NK-92 (cell line): ENCODE data around the gene PCDHB10.
"Not testable (repeated sequence)": the region's sequence is repeated elsewhere in the genome, so short reads cannot be mapped to it uniquely, and the experiment has no call there.

Experiments
- DNase-seq: peaks from one replicate; lab custom pipeline; 2025; ENCODE audit not compliant: unreplicated experiment; lab: John Stamatoyannopoulos, UW

Gene PCDHB10

DNA sequence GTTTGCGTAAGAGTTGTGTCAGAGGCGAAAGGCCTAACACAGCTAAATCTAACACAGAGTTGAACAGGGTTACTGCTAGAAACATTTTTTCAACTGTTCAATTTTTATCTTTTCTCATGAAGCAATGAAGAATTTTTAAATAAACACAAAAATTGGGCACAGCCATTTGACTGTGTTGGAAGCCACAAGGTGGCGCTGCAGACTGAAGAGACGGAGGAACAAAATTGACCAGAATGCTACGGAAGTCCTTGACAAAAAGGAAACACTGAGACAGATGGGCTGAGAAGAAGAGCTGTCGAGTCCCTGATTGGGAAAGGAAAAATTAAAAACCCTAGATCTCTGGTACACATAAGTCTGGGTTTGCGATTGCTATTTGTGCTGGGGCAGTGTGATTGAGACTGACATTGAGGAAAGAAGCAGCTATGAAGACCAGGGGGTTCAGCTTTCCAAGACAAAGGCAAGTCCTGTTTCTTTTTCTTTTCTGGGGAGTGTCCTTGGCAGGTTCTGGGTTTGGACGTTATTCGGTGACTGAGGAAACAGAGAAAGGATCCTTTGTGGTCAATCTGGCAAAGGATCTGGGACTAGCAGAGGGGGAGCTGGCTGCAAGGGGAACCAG is 5.1 kb upstream of the PCDHB10 start, which contains the start of gene PCDHB9:
Gene PCDHB9, plus strand, starts transcription at position 265 of the 616 bp plus-strand sequence. Its CDS starts 158 bp downstream, at position 423.
- DNase-seq: no peak

DNA sequence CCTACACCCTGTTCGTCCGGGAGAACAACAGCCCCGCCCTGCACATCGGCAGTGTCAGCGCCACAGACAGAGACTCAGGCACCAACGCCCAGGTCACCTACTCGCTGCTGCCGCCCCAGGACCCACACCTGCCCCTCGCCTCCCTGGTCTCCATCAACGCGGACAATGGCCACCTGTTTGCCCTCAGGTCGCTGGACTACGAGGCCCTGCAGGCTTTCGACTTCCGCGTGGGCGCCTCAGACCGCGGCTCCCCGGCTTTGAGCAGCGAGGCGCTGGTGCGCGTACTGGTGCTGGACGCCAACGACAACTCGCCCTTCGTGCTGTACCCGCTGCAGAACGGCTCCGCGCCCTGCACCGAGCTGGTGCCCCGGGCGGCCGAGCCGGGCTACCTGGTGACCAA is 3.5 kb upstream of the PCDHB10 start:
- not testable (repeated sequence) for DNase-seq

DNA sequence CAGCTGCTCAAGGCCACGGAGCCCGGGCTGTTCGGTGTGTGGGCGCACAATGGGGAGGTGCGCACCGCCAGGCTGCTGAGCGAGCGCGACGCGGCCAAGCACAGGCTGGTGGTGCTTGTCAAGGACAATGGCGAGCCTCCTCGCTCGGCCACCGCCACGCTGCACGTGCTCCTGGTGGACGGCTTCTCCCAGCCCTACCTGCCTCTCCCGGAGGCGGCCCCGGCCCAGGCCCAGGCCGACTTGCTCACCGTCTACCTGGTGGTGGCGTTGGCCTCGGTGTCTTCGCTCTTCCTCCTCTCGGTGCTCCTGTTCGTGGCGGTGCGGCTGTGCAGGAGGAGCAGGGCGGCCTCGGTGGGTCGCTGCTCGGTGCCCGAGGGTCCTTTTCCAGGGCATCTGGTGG is 3.0 kb upstream of the PCDHB10 start:
- not testable (repeated sequence) for DNase-seq

DNA sequence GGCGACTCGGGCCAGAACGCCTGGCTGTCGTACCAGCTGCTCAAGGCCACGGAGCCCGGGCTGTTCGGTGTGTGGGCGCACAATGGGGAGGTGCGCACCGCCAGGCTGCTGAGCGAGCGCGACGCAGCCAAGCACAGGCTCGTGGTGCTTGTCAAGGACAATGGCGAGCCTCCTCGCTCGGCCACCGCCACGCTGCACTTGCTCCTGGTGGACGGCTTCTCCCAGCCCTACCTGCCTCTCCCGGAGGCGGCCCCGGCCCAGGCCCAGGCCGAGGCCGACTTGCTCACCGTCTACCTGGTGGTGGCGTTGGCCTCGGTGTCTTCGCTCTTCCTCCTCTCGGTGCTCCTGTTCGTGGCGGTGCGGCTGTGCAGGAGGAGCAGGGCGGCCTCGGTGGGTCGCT is 2.2 kb downstream of the PCDHB10 start:
- not testable (repeated sequence) for DNase-seq

DNA sequence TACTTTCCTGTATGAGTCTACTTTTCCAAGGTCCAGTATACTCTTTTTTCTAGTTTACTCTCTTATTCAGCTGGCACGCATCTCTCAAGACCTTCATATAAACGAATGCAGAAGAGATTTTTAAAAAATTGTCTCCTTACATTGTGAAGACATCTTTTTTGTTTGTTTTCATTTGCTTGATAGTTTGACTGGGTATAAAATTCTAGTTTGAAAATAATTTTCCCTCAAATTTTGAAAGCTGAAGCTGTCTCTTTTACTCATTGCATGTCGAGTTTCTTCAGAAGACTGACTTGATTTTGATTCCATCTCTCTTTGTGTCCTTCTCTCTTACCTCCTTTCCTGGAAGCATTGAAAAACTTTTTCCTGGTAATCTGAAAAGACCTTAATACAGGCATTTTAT is 4.2 kb downstream of the PCDHB10 start:
- DNase-seq: no peak

DNA sequence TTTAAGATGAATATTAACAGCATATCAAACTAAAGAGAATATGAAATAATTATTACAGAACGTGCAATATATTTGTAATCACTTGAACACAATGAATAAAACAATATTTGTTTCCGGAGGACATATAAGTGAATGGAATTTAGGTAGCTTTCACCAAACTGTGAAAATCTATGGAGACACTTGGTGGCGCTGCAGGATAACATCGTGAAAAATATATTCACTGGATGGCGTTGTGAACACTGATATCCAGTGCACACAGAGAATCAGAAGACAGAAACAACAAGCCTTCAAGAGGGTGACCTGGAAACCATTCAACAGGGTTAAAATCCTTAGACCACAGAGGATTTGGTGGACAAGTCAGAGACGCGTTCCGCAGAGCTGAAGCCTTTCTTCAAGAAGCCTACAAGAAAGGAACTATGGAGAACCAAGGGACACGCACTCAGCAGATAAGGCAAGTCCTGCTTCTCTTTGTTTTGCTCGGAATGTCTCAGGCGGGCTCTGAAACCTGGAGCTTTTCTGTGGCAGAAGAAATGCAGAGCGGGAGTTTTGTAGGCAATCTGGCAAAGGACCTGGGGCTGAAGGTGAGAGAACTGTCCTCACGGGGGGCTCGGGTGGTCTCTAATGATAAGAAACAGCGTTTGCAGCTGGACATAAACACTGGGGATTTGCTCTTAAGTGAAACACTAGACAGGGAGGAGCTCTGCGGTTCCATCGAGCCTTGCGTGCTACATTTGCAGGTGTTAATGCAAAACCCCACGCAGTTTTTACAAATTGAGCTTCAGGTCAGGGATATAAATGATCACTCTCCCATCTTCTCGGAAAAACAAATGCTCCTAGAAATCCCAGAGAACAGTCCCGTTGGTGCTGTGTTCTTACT is 7.4 kb downstream of the PCDHB10 start, which contains the start of gene PCDHB11:
Gene PCDHB11, plus strand, starts transcription at position 269 of the 877 bp plus-strand sequence. Its CDS starts 148 bp downstream, at position 417.
- no peak for DNase-seq

DNA sequence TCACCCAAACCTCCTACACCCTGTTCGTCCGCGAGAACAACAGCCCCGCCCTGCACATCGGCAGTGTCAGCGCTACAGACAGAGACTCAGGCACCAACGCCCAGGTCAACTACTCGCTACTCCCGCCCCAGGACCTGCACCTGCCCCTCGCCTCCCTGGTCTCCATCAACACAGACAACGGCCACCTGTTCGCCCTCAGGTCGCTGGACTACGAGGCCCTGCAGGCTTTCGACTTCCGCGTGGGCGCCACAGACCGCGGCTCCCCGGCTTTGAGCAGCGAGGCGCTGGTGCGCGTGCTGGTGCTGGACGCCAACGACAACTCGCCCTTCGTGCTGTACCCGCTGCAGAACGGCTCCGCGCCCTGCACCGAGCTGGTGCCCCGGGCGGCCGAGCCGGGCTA is 9.0 kb downstream of the PCDHB10 start:
- DNase-seq: not testable (repeated sequence)

DNA sequence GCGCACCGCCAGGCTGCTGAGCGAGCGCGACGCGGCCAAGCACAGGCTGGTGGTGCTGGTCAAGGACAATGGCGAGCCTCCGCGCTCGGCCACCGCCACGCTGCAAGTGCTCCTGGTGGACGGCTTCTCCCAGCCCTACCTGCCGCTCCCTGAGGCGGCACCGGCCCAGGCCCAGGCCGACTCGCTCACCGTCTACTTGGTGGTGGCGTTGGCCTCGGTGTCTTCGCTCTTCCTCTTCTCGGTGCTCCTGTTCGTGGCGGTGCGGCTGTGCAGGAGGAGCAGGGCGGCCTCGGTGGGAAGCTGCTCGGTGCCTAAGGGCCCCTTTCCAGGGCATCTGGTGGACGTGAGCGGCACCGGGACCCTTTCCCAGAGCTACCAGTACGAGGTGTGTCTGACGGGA is 9.5 kb downstream of the PCDHB10 start:
- DNase-seq: not testable (repeated sequence)

DNA sequence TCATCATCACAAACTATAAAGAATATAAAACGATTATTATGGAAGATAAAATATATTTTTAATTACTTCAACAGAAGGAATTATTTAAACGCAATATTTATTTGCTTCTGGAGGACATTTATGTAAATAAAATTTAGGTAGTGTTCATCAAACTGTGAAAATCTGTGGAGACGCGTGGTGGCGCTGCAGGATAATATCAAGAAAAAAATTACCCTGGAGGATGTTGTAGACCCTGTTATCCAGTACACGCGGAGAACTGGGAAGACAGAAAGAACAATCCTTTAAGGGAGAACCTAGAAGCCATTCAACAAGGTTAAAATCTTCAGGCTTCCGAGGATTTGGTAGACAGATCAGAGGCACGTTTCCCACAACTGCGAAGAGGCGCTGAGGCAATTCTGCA is 16.3 kb downstream of the PCDHB10 start, which contains the start of gene PCDHB12:
Gene PCDHB12, plus strand, starts transcription at position 242 of the 400 bp plus-strand sequence. CDS start 189 bp downstream, outside the sequence.
- no peak for DNase-seq

DNA sequence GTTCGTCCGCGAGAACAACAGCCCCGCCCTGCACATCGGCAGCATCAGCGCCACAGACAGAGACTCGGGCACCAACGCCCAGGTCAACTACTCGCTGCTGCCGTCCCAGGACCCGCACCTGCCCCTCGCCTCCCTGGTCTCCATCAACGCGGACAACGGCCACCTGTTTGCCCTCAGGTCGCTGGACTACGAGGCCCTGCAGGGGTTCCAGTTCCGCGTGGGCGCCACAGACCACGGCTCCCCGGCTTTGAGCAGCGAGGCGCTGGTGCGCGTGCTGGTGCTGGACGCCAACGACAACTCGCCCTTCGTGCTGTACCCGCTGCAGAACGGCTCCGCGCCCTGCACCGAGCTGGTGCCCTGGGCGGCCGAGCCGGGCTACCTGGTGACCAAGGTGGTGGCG is 18.1 kb downstream of the PCDHB10 start:
- not testable (repeated sequence) for DNase-seq

DNA sequence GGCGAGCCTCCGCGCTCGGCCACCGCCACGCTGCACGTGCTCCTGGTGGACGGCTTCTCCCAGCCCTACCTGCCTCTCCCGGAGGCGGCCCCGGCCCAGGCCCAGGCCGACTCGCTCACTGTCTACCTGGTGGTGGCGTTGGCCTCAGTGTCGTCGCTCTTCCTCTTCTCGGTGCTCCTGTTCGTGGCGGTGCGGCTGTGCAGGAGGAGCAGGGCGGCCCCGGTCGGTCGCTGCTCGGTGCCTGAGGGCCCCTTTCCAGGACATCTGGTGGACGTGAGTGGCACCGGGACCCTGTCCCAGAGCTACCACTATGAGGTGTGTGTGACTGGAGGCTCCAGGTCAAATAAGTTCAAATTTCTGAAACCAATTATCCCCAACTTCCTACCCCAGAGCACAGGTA is 18.7 kb downstream of the PCDHB10 start:
- not testable (repeated sequence) for DNase-seq

DNA sequence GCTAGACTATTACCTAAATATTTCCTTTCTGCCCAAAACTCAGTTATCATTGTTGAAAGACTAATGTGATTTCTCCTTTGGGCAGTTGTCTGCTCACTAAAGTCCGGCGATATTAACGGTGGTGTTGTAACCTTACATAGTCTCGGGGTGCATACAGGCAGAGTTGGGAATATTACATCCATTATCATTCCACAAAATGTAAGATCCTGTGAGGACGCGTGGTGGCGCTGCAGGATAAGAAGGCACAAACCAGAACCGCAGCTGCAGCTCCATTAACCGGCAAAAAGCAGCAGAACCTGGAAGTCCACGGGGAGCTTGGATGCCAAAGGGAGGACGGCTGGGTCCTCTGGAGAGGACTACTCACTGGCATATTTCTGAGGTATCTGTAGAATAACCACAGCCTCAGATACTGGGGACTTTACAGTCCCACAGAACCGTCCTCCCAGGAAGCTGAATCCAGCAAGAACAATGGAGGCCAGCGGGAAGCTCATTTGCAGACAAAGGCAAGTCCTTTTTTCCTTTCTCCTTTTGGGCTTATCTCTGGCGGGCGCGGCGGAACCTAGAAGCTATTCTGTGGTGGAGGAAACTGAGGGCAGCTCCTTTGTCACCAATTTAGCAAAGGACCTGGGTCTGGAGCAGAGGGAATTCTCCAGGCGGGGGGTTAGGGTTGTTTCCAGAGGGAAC is 21.6 kb downstream of the PCDHB10 start, which contains the start of gene PCDHB13:
Gene PCDHB13, plus strand, starts transcription at position 264 of the 684 bp plus-strand sequence. Its CDS starts 205 bp downstream, at position 469.
- not testable (repeated sequence) for DNase-seq

DNA sequence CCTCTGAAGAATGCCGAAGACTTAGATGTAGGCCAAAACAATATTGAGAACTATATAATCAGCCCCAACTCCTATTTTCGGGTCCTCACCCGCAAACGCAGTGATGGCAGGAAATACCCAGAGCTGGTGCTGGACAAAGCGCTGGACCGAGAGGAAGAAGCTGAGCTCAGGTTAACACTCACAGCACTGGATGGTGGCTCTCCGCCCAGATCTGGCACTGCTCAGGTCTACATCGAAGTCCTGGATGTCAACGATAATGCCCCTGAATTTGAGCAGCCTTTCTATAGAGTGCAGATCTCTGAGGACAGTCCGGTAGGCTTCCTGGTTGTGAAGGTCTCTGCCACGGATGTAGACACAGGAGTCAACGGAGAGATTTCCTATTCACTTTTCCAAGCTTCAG is 22.4 kb downstream of the PCDHB10 start:
- not testable (repeated sequence) for DNase-seq

DNA sequence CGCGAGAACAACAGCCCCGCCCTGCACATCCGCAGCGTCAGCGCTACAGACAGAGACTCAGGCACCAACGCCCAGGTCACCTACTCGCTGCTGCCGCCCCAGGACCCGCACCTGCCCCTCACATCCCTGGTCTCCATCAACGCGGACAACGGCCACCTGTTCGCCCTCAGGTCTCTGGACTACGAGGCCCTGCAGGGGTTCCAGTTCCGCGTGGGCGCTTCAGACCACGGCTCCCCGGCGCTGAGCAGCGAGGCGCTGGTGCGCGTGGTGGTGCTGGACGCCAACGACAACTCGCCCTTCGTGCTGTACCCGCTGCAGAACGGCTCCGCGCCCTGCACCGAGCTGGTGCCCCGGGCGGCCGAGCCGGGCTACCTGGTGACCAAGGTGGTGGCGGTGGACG is 23.4 kb downstream of the PCDHB10 start:
- not testable (repeated sequence) for DNase-seq

DNA sequence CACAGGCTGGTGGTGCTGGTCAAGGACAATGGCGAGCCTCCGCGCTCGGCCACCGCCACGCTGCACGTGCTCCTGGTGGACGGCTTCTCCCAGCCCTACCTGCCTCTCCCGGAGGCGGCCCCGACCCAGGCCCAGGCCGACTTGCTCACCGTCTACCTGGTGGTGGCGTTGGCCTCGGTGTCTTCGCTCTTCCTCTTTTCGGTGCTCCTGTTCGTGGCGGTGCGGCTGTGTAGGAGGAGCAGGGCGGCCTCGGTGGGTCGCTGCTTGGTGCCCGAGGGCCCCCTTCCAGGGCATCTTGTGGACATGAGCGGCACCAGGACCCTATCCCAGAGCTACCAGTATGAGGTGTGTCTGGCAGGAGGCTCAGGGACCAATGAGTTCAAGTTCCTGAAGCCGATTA is 23.9 kb downstream of the PCDHB10 start:
- not testable (repeated sequence) for DNase-seq

DNA sequence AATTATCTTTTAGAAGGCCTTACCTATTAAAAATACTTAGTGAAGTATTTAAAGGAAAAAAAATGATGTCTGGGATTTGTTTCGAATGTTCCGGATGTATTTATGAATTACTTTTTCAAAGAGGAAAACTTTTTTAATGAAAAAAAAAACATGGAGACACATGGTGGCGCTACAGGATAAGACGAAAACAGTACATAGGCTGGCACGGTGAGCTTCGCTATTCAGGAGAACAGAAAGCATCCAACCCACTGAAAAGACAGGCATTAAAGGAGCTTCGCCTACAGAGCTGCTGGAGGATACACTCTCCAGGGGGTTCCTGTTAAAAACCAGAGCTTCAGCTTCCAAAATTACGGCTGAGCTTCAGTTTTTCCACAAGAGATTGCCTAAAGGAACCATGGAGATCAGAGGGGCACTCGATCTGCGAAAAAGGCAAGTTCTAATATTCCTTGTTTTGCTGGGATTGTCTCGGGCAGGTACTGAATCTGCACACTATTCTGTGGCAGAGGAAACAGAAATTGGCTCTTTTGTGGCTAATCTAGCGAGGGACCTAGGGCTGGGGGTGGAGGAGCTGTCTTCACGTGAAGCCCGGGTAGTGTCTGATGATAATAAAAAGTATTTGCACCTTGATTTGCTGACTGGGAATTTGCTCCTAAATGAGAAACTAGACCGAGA is 31.1 kb downstream of the PCDHB10 start, which contains the start of gene PCDHB14:
Gene PCDHB14, plus strand, starts transcription at position 232 of the 672 bp plus-strand sequence. Its CDS starts 163 bp downstream, at position 395.
- DNase-seq: no peak

DNA sequence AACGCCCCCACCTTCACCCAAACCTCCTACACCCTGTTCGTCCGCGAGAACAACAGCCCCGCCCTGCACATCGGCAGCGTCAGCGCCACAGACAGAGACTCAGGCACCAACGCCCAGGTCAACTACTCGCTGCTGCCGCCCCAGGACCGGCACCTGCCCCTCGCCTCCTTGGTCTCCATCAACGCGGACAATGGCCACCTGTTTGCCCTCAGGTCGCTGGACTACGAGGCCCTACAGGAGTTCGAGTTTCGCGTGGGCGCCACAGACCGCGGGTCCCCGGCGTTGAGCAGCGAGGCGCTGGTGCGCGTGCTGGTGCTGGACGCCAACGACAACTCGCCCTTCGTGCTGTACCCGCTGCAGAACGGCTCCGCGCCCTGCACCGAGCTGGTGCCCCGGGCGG is 32.7 kb downstream of the PCDHB10 start:
- not testable (repeated sequence) for DNase-seq

DNA sequence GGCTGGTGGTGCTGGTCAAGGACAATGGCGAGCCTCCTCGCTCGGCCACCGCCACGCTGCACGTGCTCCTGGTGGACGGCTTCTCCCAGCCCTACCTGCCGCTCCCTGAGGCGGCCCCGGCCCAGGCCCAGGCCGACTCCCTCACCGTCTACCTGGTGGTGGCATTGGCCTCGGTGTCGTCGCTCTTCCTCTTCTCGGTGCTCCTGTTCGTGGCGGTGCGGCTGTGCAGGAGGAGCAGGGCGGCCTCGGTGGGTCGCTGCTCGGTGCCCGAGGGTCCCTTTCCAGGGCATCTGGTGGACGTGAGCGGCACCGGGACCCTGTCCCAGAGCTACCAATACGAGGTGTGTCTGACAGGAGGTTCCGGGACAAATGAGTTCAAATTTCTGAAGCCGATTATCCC is 33.3 kb downstream of the PCDHB10 start:
- DNase-seq: not testable (repeated sequence)

DNA sequence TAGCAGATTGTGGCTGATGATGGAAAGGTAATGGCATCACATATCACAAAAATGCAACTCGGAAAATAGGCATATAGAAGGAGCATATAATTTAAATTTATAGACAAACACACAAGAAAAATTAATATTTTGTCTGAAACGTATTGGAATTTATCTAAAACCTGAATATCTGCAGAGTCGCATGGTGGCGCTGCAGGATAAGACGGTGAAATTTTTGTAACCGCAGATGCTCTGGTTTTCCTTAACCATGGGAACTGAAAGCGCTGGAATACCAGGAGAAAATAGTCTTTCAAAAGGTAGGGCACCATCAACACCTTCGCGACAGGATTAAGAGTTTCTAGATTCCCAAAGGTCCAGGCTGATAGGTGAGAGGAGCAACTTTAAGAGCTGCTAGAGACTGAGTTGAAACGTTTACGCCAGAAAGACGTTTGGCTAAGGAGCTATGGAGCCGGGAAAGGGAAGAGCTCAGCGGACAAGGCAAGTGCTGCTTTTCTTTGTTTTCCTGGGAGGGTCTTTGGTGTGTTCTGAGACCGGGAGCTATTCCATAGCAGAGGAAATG is 42.0 kb downstream of the PCDHB10 start:
- DNase-seq: no peak

DNA sequence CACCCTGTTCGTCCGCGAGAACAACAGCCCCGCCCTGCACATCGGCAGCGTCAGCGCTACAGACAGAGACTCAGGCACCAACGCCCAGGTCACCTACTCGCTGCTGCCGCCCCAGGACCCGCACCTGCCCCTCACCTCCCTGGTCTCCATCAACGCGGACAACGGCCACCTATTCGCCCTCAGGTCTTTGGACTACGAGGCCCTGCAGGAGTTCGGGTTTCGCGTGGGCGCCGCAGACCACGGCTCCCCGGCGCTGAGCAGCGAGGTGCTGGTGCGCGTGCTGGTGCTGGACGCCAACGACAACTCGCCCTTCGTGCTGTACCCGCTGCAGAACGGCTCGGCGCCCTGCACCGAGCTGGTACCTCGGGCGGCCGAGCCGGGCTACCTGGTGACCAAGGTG is 43.8 kb downstream of the PCDHB10 start:
- not testable (repeated sequence) for DNase-seq
